GM10266 (cell line): Measurements from ENCODE around the gene PEMT.

Experiments used
- DNase-seq: peaks from one replicate; pipeline ENCODE4 v3.0.0; 2012; ENCODE audit errors: extremely low spot score
- CTCF ChIP-seq: IDR thresholded peaks from 2 replicates; pipeline ENCODE4 v1.5.1; 2012; ENCODE audit warnings: mild to moderate bottlenecking, low read depth; ENCODE audit not compliant: control insufficient read depth, insufficient read depth; ENCODE audit errors: missing control alignments

The PEMT gene

DNA sequence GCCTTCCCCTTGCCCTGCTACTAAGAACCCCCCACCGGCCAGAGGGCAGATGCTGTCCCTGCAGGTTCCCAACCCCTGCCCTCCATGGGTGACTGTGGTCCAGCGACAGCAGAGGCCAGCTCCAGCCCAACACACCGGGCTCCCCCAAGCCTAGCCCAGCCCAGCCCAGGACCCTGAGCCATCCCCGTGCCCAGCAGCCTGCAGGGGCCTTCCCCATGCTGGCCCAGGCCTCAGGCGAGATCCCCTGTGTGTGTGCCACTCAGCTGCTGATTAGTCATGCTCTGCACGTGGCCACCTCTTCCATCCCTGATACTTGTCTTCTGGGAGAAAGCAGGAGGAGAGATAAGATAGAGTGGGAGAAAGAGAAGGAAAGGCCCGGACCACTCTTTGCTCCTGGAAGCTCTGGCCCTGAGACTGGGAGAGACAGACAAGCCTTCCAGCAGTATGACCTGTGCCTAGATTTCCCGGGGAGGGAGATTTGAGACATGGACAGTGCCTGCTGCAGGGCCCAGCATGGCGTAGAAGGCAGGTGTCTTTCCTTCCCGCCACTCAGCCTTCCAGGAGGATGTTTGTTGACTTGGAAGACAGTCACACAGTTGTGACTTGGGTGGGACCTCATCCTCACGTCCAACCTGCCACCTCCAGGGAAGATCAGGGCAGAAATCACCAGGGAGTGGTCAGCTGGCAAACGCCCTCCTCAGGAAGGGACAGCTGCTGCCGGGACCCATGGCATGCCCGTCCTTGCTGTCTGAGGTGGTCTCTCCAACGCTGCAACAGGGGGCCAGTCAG lies 54.0 kb downstream of the PEMT start:
- TF ChIP-seq CTCF: no peak
- no peak for DNase-seq

DNA sequence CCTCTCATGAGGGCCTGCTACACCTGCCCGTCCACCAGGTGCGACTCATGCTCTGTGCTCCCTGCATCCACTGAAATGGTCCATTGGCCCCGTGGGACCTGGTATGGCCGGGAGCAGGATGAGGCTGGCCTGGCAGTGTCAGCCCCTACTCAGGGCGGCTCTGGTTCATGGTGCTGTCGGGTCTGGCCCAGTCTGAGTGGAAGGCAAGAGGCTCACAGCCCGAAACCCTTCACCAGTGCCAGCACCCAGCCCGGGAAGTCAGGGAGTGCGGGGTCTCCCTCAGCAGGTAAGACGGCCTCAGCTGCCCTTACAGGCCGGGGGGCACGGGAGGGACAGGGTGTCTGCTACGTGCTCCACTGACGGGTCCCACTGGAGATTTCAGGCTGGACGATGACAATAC lies 54.8 kb downstream of the PEMT start:
- no peak for DNase-seq
- TF ChIP-seq CTCF: no peak

- TF ChIP-seq CTCF: no peak
- no peak for DNase-seq
Measured at GRCh38 chr17:17535957-17536356, 55.6 kb downstream of the PEMT start.

GRCh38 chr17:17533901-17534441 lies 57.5 kb downstream of the PEMT start:
- no peak for TF ChIP-seq CTCF
- no peak for DNase-seq

- TF ChIP-seq CTCF: no peak
- no peak for DNase-seq
Measured at GRCh38 chr17:17532991-17533390, 58.5 kb downstream of the PEMT start.

DNA sequence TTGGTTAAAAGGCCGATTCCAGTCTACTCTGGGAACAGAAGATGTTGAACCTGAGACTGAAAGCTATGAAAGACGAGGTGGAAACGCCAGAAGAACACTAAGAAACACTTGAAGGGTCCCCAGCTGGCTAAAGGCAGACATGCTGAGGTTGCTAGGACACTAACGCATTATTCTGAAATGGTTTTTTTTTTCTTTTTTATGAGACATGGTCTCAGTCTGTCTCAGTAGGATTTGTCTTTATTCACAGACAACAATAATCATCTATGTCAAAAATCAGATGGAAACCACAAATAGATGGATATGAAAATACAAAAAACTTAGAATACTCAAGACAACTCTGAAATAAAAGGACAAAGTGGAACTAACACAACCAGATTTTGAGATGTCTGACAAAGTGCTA lies 60.4 kb downstream of the PEMT start:
- DNase-seq: no peak
- no peak for TF ChIP-seq CTCF
